Measurements from ENCODE around the gene CLDND2. TPM values are rescaled to one million over a fixed set of nuclear protein-coding genes. Genes with fewer than 3 reads are reported as not detected.

CLDND2 gene
- total and polyA plus RNA-seq, 9 donors: 0.44 to 1.7 (median 0.97) TPM

- no peaks in the 10 kb centered on the region for H3K9me3 ChIP-seq (replicated peaks; ENCODE audit: control insufficient read depth, low read depth, low read length)
- H3K27me3 ChIP-seq (ENCODE audit: control insufficient read depth, insufficient read depth, low read length): no peaks in the 10 kb centered on the region
- no peak overlapping the region for H3K27ac ChIP-seq (ENCODE audit: low read length)
- no peak overlapping the region for H3K4me3 ChIP-seq (ENCODE audit: low read length)
- WGBS (ENCODE audit: insufficient coverage): no CpG with 5 or more reads among the region's 8 CpGs
- peaks cover 4% of the 10 kb centered on the region for H3K4me1 ChIP-seq (ENCODE audit: control insufficient read depth, insufficient read depth, low read length)
- H3K36me3 ChIP-seq (ENCODE audit: control insufficient read depth, insufficient read depth, low read length): peaks cover 26% of the 10 kb centered on the region
- peak; percentile 33 for DNase-seq
Measured at GRCh38 chr19:51354742-51355148, 14.1 kb downstream of the CLDND2 start.

GRCh38 chr19:51354103-51354741, 14.6 kb downstream of the CLDND2 start:
- Histone ChIP-seq H3K9me3 (replicated peaks; ENCODE audit: control insufficient read depth, low read depth, low read length) (no peaks in the 10 kb centered on the region), H3K27ac (ENCODE audit: low read length) (no peak overlapping the region), H3K4me1 (ENCODE audit: control insufficient read depth, insufficient read depth, low read length) (peaks cover 4% of the 10 kb centered on the region), H3K36me3 (ENCODE audit: control insufficient read depth, insufficient read depth, low read length) (peaks cover 26% of the 10 kb centered on the region), H3K4me3 (ENCODE audit: low read length) (no peak overlapping the region), H3K27me3 (ENCODE audit: control insufficient read depth, insufficient read depth, low read length) (no peaks in the 10 kb centered on the region)
- 43% methylated on average over 9 of the region's 12 CpGs for WGBS (ENCODE audit: insufficient coverage)
- no peak for DNase-seq

- DNase-seq: no peak
- no peaks in the 10 kb centered on the region for H3K27me3 ChIP-seq (ENCODE audit: control insufficient read depth, insufficient read depth, low read length)
- WGBS (ENCODE audit: insufficient coverage): 94% methylated on average over 12 of the region's 16 CpGs
- no peak overlapping the region for H3K4me3 ChIP-seq (ENCODE audit: low read length)
- no peaks in the 10 kb centered on the region for H3K9me3 ChIP-seq (replicated peaks; ENCODE audit: control insufficient read depth, low read depth, low read length)
- peaks cover 26% of the 10 kb centered on the region for H3K36me3 ChIP-seq (ENCODE audit: control insufficient read depth, insufficient read depth, low read length)
- peaks cover 4% of the 10 kb centered on the region for H3K4me1 ChIP-seq (ENCODE audit: control insufficient read depth, insufficient read depth, low read length)
- no peak overlapping the region for H3K27ac ChIP-seq (ENCODE audit: low read length)
Measured at GRCh38 chr19:51352783-51353360, 15.9 kb downstream of the CLDND2 start.

DNA sequence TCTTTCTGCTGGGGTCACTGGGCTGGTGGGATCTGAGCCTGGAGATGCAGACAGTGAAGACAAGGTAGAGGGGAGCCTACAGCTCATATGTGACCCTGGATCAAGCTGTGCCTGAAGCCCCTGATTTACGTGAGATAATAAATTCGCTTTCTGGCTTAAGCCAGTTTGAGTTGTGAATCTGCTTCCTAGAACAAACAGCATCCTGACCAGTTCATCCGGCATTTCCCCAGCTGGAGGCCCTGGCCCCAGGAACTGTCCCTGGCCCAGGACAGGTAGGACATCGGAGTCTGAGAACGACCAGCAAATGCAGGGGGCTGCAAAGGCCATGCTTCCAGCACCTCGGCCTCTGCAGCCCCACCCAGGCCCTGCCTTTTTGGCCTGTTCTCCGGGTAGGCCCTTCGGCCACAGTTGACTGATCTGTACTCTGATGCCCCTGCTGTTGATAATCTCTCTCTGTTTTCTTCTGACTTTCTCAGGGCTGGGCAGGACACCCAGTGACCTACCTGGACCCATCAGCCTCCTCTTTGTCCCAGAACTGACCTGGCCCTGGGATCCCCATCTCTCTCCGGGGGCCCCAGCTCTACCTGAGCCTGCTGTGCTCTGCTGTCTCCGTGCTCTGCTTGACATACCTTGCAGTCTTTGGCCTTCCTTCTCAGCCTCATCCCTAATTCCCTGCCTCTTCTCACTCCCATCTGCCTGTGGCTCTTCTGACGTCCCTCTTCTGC, 17.4 kb downstream of the CLDND2 start:
- H3K9me3 ChIP-seq (replicated peaks; ENCODE audit: control insufficient read depth, low read depth, low read length): no peaks in the 10 kb centered on the region
- DNase-seq: no peak
- peaks cover 37% of the 10 kb centered on the region for H3K36me3 ChIP-seq (ENCODE audit: control insufficient read depth, insufficient read depth, low read length)
- H3K4me3 ChIP-seq (ENCODE audit: low read length): no peak overlapping the region
- H3K27ac ChIP-seq (ENCODE audit: low read length): no peak overlapping the region
- H3K27me3 ChIP-seq (ENCODE audit: control insufficient read depth, insufficient read depth, low read length): no peaks in the 10 kb centered on the region
- WGBS (ENCODE audit: insufficient coverage): 97% methylated on average over 11 of the region's 11 CpGs
- H3K4me1 ChIP-seq (ENCODE audit: control insufficient read depth, insufficient read depth, low read length): peaks cover 4% of the 10 kb centered on the region

- H3K36me3 ChIP-seq (ENCODE audit: control insufficient read depth, insufficient read depth, low read length): peaks cover 41% of the 10 kb centered on the region
- no peaks in the 10 kb centered on the region for H3K9me3 ChIP-seq (replicated peaks; ENCODE audit: control insufficient read depth, low read depth, low read length)
- H3K4me1 ChIP-seq (ENCODE audit: control insufficient read depth, insufficient read depth, low read length): no peaks in the 10 kb centered on the region
- H3K27me3 ChIP-seq (ENCODE audit: control insufficient read depth, insufficient read depth, low read length): no peaks in the 10 kb centered on the region
- DNase-seq: no peak
- no peak overlapping the region for H3K27ac ChIP-seq (ENCODE audit: low read length)
- 86% methylated on average over 6 of the region's 10 CpGs for WGBS (ENCODE audit: insufficient coverage)
- H3K4me3 ChIP-seq (ENCODE audit: low read length): no peak overlapping the region
Measured at GRCh38 chr19:51347209-51347928, 21.4 kb downstream of the CLDND2 start.

DNA sequence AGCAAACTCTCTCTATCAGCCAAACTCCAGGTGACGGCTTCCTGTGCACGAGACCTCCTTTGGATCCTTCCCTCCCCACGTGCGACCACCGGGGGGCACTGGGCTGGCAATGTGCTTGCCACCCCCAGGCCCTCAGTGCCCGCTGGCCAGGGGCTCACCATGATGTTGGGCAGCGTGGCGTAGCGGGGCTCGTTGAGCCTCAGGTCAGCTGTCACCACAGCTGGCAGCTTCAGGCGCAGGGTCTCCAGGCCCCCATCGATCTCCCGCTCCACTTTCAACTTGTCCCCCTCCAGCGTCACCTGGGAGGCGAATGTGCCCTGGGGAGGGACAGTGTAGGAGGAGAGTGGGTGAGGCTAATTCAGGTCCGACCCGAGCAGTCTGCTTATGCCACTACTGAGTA, 22.1 kb downstream of the CLDND2 start:
- H3K27me3 ChIP-seq (ENCODE audit: control insufficient read depth, insufficient read depth, low read length): peaks cover 4% of the 10 kb centered on the region
- 82% methylated on average over 13 of the region's 17 CpGs for WGBS (ENCODE audit: insufficient coverage)
- H3K4me3 ChIP-seq (ENCODE audit: low read length): no peak overlapping the region
- no peak for DNase-seq
- no peaks in the 10 kb centered on the region for H3K4me1 ChIP-seq (ENCODE audit: control insufficient read depth, insufficient read depth, low read length)
- H3K9me3 ChIP-seq (replicated peaks; ENCODE audit: control insufficient read depth, low read depth, low read length): no peaks in the 10 kb centered on the region
- H3K36me3 ChIP-seq (ENCODE audit: control insufficient read depth, insufficient read depth, low read length): peaks cover 37% of the 10 kb centered on the region
- H3K27ac ChIP-seq (ENCODE audit: low read length): no peak overlapping the region

DNA sequence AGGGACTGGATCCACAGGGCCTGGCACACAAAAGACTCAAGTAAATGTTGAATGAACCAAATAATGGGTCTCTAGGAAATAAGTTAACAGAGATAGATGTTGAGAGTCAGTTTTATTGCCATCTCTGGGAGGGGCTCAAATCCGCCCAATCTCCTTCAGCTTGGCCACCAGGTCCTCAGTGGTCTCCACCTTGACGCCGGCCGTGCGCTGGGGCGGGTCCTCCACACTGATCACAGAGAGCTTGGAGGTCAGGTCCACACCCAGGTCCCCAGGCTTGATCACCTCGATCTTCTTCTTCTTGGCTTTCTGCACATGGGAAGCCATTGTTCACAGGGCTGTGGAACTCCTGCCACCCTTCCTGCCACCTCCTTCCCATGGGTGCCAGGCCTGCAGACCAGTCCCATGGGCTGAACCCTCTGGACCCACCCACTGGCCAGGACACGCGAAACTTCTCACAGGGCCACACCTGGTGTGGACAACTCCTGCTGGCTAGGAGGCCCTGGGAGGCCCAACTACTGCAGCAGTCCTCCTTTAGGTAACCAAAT, 23.7 kb downstream of the CLDND2 start:
- no peak overlapping the region for H3K27ac ChIP-seq (ENCODE audit: low read length)
- peaks cover 4% of the 10 kb centered on the region for H3K4me1 ChIP-seq (ENCODE audit: control insufficient read depth, insufficient read depth, low read length)
- peaks cover 24% of the 10 kb centered on the region for H3K36me3 ChIP-seq (ENCODE audit: control insufficient read depth, insufficient read depth, low read length)
- peaks cover 14% of the 10 kb centered on the region for H3K27me3 ChIP-seq (ENCODE audit: control insufficient read depth, insufficient read depth, low read length)
- H3K9me3 ChIP-seq (replicated peaks; ENCODE audit: control insufficient read depth, low read depth, low read length): no peaks in the 10 kb centered on the region
- no peak for DNase-seq
- 93% methylated on average over 6 of the region's 9 CpGs for WGBS (ENCODE audit: insufficient coverage)
- no peak overlapping the region for H3K4me3 ChIP-seq (ENCODE audit: low read length)

DNA sequence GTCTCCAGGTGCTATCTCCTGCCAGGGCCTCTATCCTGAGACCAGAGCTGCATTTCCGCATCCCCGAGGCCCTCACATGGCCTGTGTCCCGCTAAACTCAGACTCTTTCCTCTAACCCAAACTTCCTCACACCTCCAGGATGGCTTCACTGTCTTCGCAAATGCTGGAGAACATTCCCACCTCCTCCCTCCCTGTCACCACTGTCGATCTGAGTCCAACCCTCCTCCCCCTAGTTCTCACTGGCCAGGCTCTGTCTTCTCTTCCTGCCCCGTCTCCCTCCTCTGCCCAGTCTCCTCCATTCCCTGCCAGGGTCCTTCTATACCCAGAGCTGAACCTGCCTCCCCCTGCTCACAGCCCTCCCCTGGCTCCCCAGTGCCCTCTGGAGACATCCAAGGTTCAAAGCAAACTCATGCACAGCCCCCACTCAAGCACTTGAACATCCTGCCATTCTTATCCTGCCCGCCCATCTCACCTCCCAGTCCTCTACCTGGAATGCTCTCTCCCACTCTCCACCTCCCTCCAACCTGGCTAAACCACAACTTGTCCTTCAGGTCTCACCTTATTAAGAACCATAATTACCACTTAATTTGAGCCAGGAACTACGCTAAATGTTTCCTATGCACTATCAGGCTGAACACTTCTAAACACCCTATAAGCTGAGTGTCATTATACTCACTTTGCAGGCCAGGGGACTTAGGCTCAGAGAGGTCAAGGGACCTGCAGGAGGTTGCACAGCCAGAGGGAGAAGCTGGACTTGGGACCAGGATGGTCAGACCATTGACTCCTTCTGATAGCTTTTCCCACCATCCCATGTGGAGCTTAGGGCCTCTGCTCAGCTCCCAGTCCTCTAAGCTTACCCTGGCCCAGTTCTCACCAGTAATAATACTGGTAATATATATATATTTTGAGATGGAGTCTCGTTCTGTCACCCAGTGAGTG, 25.9 kb downstream of the CLDND2 start:
- DNase-seq: no peak

GRCh38 chr19:51341976-51342580, 26.7 kb downstream of the CLDND2 start, which contains the start of gene VSIG10L:
Gene VSIG10L, minus strand, starts transcription at chr19:51342139. Its CDS starts 15 bp downstream, at chr19:51342124.
- H3K36me3 ChIP-seq (ENCODE audit: control insufficient read depth, insufficient read depth, low read length): peaks cover 16% of the 10 kb centered on the region
- H3K4me1 ChIP-seq (ENCODE audit: control insufficient read depth, insufficient read depth, low read length): peaks cover 17% of the 10 kb centered on the region
- no peak for DNase-seq
- no peak within 1 kb of the TSS for H3K4me3 ChIP-seq (ENCODE audit: low read length)
- H3K27me3 ChIP-seq (ENCODE audit: control insufficient read depth, insufficient read depth, low read length): peaks cover 21% of the 10 kb centered on the region
- H3K9me3 ChIP-seq (replicated peaks; ENCODE audit: control insufficient read depth, low read depth, low read length): no peaks in the 10 kb centered on the region
- 45% methylated on average over 3 of the region's 3 CpGs for WGBS (ENCODE audit: insufficient coverage)
- no peak within 1 kb of the TSS for H3K27ac ChIP-seq (ENCODE audit: low read length)

More for the DNA sequence above, 25.9 kb downstream of the CLDND2 start:
- Histone ChIP-seq H3K4me3 (ENCODE audit: low read length) (no peak overlapping the region), H3K36me3 (ENCODE audit: control insufficient read depth, insufficient read depth, low read length) (peaks cover 20% of the 10 kb centered on the region), H3K9me3 (replicated peaks; ENCODE audit: control insufficient read depth, low read depth, low read length) (no peaks in the 10 kb centered on the region), H3K27me3 (ENCODE audit: control insufficient read depth, insufficient read depth, low read length) (peaks cover 21% of the 10 kb centered on the region), H3K27ac (ENCODE audit: low read length) (no peak overlapping the region), H3K4me1 (ENCODE audit: control insufficient read depth, insufficient read depth, low read length) (peaks cover 17% of the 10 kb centered on the region)
- 22% methylated on average over 7 of the region's 9 CpGs for WGBS (ENCODE audit: insufficient coverage)
